Measurements from ENCODE around the gene ASCC1.

GRCh38 chr10:72177454-72177853 lies 38.6 kb downstream of the ASCC1 start:
- TF ChIP-seq, protein P1, sequence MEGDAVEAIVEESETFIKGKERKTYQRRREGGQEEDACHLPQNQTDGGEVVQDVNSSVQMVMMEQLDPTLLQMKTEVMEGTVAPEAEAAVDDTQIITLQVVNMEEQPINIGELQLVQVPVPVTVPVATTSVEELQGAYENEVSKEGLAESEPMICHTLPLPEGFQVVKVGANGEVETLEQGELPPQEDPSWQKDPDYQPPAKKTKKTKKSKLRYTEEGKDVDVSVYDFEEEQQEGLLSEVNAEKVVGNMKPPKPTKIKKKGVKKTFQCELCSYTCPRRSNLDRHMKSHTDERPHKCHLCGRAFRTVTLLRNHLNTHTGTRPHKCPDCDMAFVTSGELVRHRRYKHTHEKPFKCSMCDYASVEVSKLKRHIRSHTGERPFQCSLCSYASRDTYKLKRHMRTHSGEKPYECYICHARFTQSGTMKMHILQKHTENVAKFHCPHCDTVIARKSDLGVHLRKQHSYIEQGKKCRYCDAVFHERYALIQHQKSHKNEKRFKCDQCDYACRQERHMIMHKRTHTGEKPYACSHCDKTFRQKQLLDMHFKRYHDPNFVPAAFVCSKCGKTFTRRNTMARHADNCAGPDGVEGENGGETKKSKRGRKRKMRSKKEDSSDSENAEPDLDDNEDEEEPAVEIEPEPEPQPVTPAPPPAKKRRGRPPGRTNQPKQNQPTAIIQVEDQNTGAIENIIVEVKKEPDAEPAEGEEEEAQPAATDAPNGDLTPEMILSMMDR (conservative IDR thresholded peaks at IDR 0.05; ENCODE audit: low read depth, low read length), result no peak
- no peak for TF ChIP-seq EZH2 (IDR thresholded peaks at IDR 0.05; ENCODE audit: borderline replicate concordance, low read depth, low read length, poor library complexity, severe bottlenecking)
